ENCODE results near the gene NBPF11. TPM values are rescaled to one million over a fixed set of nuclear protein-coding genes. Genes with fewer than 3 reads are reported as not detected.
"Not testable (repeated sequence)": the region's sequence is repeated elsewhere in the genome, so short reads cannot be mapped to it uniquely, and the experiment has no call there.

Gene NBPF11
- polyA plus RNA-seq, 3 donors from 2014 or later, result 0.45 to 3.3 (median 0.94) TPM

GRCh38 chr1:148138606-148139005 lies 13.5 kb downstream of the NBPF11 start:
- H3K36me3 Mint-ChIP-seq; H3K27me3 Mint-ChIP-seq (ENCODE audit: low read depth in 3 of 3); H3K4me1 Mint-ChIP-seq; H3K4me3 Mint-ChIP-seq; H3K9me3 Mint-ChIP-seq; DNase-seq; H3K27ac Mint-ChIP-seq: not testable (repeated sequence)

DNA sequence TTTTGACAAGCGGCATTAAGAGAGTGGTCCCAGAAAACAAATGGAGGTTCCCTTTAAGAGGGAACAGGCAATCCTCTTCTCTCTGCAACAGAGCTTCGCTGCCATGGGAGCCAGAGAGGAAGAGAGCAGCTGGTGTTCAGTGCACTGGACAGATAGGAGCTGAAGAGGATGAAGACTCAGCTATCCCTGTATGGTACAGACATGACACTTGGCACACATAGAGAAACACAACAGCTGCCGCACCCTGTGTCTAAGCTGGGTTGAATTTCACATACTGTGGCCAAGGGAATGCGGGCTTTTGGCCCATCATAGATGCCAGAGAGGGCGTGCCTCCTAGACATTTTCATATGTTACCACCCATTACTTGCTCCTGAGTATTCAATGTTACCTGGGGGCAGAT lies 29.7 kb downstream of the NBPF11 start:
- not testable (repeated sequence) for H3K27ac Mint-ChIP-seq; H3K4me3 Mint-ChIP-seq; H3K9me3 Mint-ChIP-seq; DNase-seq; H3K27me3 Mint-ChIP-seq (ENCODE audit: low read depth in 3 of 3); H3K4me1 Mint-ChIP-seq
- peaks cover 0 to 14% (median 0%) of the 10 kb centered on the region in 3 donors for H3K36me3 Mint-ChIP-seq

DNA sequence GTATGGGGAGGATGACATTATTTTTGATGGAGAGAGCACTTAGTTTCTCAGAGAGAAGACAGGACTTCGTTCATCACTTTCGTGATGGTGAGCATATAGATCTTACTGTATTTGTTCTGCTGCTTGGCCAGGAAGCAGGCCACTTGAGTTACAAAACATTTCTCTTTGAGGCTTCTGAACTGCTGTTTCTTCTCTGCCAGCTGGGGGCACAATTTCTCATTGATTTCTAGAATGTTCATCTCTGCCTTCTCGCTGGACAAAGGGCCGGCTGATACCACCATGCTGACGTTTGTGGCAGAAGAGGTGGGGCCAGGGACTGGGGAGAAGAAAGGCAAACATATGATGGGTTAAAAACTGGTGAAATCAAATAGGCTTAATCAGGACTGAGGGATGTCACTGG lies 31.7 kb downstream of the NBPF11 start:
- H3K9me3 Mint-ChIP-seq; DNase-seq; H3K27me3 Mint-ChIP-seq (ENCODE audit: low read depth in 3 of 3); H3K4me3 Mint-ChIP-seq; H3K27ac Mint-ChIP-seq; H3K4me1 Mint-ChIP-seq: not testable (repeated sequence)
- H3K36me3 Mint-ChIP-seq, result peaks cover 0 to 11% (median 0%) of the 10 kb centered on the region in 3 donors

- not testable (repeated sequence) for H3K9me3 Mint-ChIP-seq; H3K27me3 Mint-ChIP-seq (ENCODE audit: low read depth in 3 of 3); H3K36me3 Mint-ChIP-seq; H3K4me3 Mint-ChIP-seq; H3K4me1 Mint-ChIP-seq; H3K27ac Mint-ChIP-seq; DNase-seq
Measured at GRCh38 chr1:148095732-148096131, 56.3 kb downstream of the NBPF11 start.

GRCh38 chr1:148086196-148086595 lies 65.9 kb downstream of the NBPF11 start:
- H3K4me1 Mint-ChIP-seq, DNase-seq: not testable (repeated sequence)

DNA sequence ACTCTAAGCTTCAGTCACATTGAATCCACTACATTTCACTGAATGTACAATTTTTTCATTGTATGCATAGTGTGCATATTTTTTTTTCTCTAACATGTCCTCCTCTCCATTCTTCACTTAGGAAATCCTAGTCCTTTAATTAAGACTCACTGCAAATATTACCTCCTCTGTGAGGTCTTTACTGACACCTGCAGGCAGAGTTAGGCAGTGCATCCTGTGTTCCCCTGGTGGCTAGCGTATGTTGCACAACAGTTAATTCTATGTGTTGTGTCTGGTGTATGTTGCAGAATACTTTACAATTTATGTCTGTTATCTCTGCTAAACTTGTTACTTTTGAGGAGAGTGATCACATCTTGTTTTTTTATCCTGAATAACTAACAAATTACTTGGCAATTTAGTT lies 70.9 kb downstream of the NBPF11 start:
- H3K36me3 Mint-ChIP-seq; H3K4me1 Mint-ChIP-seq; H3K9me3 Mint-ChIP-seq; H3K27ac Mint-ChIP-seq; H3K27me3 Mint-ChIP-seq (ENCODE audit: low read depth in 3 of 3); DNase-seq; H3K4me3 Mint-ChIP-seq: not testable (repeated sequence)

More at GRCh38 chr1:148086196-148086595, 65.9 kb downstream of the NBPF11 start:
- H3K9me3 Mint-ChIP-seq; H3K27ac Mint-ChIP-seq; H3K36me3 Mint-ChIP-seq; H3K4me3 Mint-ChIP-seq; H3K27me3 Mint-ChIP-seq (ENCODE audit: low read depth in 3 of 3): not testable (repeated sequence)

DNA sequence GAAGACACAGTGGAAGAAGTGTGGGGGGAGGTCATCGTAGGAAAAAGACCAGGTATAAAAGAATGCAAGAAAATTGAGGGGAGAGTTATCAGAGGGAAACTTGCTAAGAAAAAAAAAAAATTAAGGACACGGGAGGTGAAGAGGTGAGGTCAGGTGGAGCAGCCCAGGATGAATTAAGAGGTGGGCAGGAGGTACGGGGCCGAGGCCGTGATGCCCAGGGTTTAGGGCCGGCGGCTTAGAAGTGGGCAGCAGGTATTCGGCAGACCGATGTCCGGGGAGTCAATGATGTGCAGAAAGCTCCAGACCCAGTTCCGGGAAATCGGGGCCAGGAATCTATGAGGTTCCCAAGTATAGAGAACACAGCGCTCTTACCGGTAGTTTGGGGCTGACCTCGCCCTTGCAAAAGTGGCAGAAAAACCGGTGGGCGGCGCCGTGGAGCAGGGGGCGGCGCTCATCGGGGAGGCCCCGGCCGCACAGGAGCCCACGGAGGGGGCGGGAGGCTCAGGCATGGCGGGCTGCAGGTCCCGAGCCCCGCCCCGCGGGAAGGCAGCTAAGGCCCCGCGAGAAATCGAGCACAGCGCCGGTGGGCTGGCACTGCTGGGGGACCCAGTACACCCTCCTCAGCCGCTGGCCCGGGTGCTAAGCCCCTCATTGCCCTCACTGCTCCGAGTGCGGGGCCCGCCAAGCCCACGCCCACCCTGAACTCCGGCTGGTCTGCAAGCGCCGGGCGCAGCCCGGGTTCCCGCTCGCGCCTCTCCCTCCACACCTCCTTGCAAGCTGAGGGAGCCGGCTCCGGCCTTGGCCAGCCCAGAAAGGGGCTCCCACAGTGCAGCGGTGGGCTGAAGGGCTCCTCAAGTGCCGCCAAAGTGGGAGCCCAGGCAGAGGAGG lies 73.2 kb downstream of the NBPF11 start:
- not testable (repeated sequence) for DNase-seq; H3K9me3 Mint-ChIP-seq; H3K36me3 Mint-ChIP-seq; H3K4me1 Mint-ChIP-seq; H3K27me3 Mint-ChIP-seq (ENCODE audit: low read depth in 3 of 3); H3K27ac Mint-ChIP-seq; H3K4me3 Mint-ChIP-seq

DNA sequence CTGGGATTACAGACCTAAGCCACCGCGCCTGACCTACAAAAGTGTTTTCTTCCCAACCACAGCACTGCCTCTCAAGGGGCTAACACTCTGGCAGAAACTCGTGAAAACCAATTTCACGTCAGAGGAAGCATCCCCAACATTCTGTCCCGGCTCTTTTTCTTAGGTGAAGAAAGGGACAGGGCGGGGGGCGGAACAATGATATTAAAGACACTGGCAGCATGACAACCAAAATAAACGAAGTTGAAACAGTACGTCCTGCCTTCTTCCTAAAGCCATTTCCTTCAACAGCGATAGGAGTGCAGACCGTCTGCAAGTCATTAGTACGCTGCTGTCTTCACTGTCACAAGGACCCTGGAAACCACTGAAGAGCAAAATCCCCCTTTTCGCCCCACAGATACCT lies 74.0 kb downstream of the NBPF11 start:
- H3K4me1 Mint-ChIP-seq; H3K9me3 Mint-ChIP-seq; DNase-seq; H3K27ac Mint-ChIP-seq; H3K36me3 Mint-ChIP-seq; H3K27me3 Mint-ChIP-seq (ENCODE audit: low read depth in 3 of 3); H3K4me3 Mint-ChIP-seq: not testable (repeated sequence)

DNA sequence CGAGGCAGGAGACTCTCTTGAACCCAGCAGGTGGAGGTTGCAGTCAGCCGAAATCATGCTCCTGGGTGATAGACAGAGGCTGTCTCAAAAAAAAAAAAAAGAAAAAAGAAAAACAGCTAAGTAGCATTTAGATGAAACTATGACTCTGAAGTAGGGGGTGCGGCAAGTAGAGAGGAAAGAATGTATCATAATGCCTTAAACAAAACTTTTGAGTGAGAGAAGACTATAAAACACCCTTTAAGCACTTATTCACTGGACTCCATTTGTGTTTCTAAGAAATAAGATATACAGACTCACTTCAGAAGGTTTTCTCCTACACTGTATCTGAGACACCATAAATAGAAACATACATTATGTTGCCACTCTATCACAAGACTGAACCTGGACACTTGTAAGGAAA lies 74.6 kb downstream of the NBPF11 start:
- H3K9me3 Mint-ChIP-seq; H3K27ac Mint-ChIP-seq; H3K4me3 Mint-ChIP-seq; H3K4me1 Mint-ChIP-seq; H3K36me3 Mint-ChIP-seq; DNase-seq; H3K27me3 Mint-ChIP-seq (ENCODE audit: low read depth in 3 of 3): not testable (repeated sequence)

GRCh38 chr1:148073392-148073791 lies 78.7 kb downstream of the NBPF11 start:
- not testable (repeated sequence) for H3K4me1 Mint-ChIP-seq; DNase-seq; H3K36me3 Mint-ChIP-seq; H3K27me3 Mint-ChIP-seq (ENCODE audit: low read depth in 3 of 3); H3K27ac Mint-ChIP-seq; H3K9me3 Mint-ChIP-seq; H3K4me3 Mint-ChIP-seq

DNA sequence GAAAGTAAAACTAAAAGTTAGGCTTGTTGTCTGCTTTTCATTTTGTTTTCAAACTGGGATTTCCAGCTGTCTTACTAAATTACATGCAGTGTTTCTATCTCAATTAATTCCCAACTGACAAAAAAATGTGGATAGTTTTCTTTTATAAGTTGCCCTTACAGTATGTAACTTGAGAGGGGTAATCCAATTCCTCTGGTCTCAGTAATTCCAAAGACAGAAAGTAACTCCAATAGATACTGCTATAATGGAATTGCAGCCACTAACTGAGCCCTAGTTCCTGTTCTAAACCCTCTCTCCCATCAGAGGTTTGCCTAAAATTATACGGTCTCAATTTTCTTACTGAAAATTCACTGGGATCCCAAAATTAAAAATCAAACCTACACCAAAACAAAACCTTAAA lies 83.5 kb downstream of the NBPF11 start:
- not testable (repeated sequence) for H3K4me1 Mint-ChIP-seq; H3K9me3 Mint-ChIP-seq; DNase-seq; H3K27ac Mint-ChIP-seq; H3K36me3 Mint-ChIP-seq; H3K27me3 Mint-ChIP-seq (ENCODE audit: low read depth in 3 of 3); H3K4me3 Mint-ChIP-seq

- H3K4me1 Mint-ChIP-seq; H3K27me3 Mint-ChIP-seq (ENCODE audit: low read depth in 3 of 3); H3K36me3 Mint-ChIP-seq; H3K9me3 Mint-ChIP-seq; H3K4me3 Mint-ChIP-seq; DNase-seq; H3K27ac Mint-ChIP-seq: not testable (repeated sequence)
Measured at GRCh38 chr1:148068201-148068600, 83.9 kb downstream of the NBPF11 start.

GRCh38 chr1:148060294-148060701 lies 91.8 kb downstream of the NBPF11 start:
- not testable (repeated sequence) for H3K9me3 Mint-ChIP-seq; H3K27ac Mint-ChIP-seq; H3K27me3 Mint-ChIP-seq (ENCODE audit: low read depth in 3 of 3); H3K36me3 Mint-ChIP-seq; H3K4me1 Mint-ChIP-seq; DNase-seq
- peak overlapping the region; percentile 39 to 68 (median 47) for H3K4me3 Mint-ChIP-seq

GRCh38 chr1:148057384-148057783 lies 94.7 kb downstream of the NBPF11 start:
- not testable (repeated sequence) for H3K27me3 Mint-ChIP-seq (ENCODE audit: low read depth in 3 of 3)

More at GRCh38 chr1:148057384-148057783, 94.7 kb downstream of the NBPF11 start:
- H3K9me3 Mint-ChIP-seq, H3K36me3 Mint-ChIP-seq, H3K27ac Mint-ChIP-seq, DNase-seq, H3K4me1 Mint-ChIP-seq, H3K4me3 Mint-ChIP-seq: not testable (repeated sequence)
